ENCODE data around the gene TBPL1. TPM values are rescaled to one million over a fixed set of nuclear protein-coding genes. Genes with fewer than 3 reads are reported as not detected.
A peak's percentile ranks its signal among the peaks of the same experiment; 100 is the strongest.

Gene TBPL1
- total RNA-seq, 1 experiment from 2014 or later = 40.7 TPM

DNA sequence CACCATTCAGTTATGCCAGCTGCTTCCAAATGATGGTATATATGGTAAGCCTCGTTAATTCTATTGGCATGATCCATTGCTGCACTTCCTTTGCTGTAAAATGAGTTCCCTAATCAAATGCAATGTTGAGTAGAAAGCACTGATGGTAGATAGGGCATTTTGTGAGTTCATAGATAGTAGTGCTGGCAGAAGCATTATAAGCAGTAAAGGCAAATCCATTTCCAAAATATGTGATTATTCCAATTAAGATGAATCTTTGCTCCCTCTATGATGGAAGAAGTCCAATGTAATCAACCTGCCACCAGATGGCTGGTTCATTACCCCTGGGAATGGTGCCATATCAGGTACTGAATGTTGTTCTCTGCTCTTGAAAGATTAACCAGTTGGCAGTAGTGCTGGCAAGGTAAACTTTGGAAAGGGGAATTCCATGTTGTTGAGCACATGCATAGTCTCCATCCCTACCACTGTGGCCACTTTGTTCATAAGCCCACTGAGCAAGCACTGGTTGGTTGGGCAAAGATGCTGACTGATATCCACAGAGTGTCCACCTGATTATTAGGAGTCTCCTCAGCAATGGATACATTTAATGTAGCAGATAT is 5.6 kb upstream of the TBPL1 start:
- no peaks in the 10 kb centered on the region for H3K36me3 ChIP-seq
- H3K9me3 ChIP-seq = no peaks in the 10 kb centered on the region
- DNase-seq = no peak
- no peaks in the 10 kb centered on the region for H3K27me3 ChIP-seq
- H3K4me3 ChIP-seq = no peak overlapping the region

DNA sequence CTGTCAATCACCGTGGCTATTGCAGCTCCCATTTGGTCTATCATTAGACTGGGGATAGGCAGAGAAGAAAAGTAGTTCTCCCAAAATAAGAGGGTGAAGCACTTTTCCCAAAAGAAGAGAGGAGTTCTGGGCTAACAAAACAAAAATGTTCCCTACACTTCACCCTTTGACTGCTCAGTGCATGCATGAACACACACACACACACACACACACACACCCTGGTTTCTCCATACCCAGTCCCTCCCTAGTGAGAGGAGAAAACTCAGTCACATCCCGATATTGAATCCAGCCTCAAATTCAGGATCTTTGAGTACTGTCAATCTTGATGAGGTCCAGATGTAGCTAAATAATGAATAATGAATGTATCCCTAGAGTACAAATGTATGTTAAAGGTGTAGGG is 4.6 kb upstream of the TBPL1 start:
- H3K4me3 ChIP-seq = no peak overlapping the region
- H3K27me3 ChIP-seq = no peaks in the 10 kb centered on the region
- H3K9me3 ChIP-seq = no peaks in the 10 kb centered on the region
- no peaks in the 10 kb centered on the region for H3K36me3 ChIP-seq
- DNase-seq = no peak

DNA sequence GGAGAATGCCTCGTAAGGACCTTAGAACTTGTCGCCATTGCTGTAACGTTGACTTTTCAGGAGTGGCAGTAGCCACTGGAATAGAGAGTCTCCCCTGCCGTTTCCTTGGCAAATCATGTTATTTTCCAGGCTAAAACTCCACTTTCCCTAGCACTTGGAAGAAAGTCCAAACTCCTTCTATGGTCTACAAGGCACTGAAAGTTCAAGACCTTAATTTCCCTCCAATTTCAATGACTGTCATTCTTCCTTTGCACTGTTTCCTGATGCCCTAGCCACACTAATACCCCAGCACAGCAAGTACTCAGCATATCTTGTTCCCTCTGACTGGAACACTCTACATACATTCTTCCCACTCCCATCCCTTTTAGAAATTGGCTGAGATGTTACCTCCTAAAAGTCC is 1.8 kb upstream of the TBPL1 start:
- Histone ChIP-seq H3K27me3 (no peaks in the 10 kb centered on the region), H3K4me3 (peak overlapping the region; percentile 93), H3K9me3 (no peaks in the 10 kb centered on the region), H3K36me3 (no peaks in the 10 kb centered on the region)
- no peak for DNase-seq

DNA sequence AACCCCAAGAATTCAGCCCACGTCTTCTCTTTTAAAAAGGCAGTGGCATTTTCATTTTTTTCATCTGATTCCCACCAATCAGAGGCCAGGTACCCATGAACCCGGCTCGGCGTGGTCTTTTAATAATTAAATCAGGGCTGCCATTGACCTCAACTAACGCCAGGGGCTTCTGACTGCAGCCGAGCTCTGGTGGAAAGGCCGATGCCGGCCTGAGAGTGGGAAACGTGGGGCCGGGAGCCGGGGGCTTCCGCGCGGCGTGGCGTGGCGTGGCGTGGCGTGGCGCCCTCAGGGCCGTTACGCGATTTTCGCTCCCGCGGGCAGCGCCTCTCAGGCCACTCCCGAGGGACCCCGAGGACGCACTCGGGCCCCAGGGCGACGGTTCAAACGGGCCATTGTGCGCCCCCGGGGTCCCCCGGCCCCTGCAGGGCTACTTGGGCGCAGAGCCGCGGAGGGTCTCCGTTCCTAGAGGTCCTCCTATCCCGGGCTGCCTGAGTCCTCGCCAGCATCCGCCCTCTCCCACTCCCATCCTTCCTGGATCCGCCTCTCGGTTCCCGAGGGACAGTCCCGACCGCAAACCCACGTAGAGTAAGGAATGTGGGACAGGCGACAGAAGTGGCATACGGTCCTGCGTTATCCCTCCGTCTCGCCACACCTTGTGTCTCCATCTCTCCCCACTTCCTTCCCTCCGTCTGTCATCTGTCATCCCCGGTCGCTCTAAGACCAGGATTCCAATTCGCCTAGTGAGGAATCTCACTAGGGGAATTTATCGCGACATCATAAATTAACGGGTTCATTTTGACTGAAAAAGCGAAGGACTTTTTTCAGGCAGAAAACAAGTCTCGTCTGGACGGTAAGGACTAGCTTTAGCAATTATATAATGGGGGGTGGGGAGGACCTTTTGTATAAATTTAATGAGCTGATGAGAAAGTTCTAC is 876 bp upstream of the TBPL1 start:
- Histone ChIP-seq H3K9me3 (no peaks in the 10 kb centered on the region), H3K36me3 (no peaks in the 10 kb centered on the region; the same call in 1 of the 2 replicates), H3K27me3 (no peaks in the 10 kb centered on the region), H3K4me3 (peak overlapping the region; percentile 93)
- peak; percentile 54 for DNase-seq

DNA sequence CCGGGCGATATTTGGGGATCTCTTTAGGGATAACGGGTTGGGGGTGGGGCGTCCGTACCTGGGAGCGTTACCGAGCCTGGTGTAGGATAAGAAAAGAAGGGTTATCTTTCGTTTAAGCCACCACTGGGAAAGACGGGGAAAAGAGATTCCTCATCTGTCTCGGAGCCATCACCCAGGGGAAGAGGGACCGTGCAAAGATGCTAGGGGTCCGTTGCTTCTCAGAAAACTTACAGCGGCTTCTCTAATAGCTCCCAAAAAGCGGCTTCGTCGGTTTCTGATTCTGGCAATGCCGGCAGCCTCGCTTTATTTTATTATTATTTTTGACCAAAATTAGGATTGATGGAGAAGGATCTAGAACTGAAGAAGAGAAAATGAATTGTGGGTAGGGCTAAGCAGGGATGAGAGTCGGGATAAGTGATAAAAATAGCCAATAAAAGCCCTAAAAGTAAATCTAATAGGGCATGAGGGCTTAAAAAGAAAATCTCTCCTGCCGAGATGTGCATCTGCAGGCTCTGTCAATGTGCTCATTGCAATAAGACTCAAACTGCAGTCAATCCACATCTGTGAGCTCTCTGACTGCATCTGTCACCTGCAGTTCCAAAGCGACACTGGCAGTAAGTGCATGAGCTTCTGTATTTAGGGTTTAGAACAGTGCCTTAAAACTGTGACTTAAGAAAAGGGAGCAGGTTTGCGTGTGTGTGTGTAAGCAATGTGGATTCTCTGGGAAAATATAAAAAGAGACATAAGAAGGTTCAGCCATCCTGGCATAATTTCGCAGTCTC is 801 bp downstream of the TBPL1 start:
- Histone ChIP-seq H3K4me3 (peak overlapping the region; percentile 93), H3K27me3 (no peaks in the 10 kb centered on the region), H3K9me3 (no peaks in the 10 kb centered on the region), H3K36me3 (no peaks in the 10 kb centered on the region; the same call in 1 of the 2 replicates)
- DNase-seq = no peak

DNA sequence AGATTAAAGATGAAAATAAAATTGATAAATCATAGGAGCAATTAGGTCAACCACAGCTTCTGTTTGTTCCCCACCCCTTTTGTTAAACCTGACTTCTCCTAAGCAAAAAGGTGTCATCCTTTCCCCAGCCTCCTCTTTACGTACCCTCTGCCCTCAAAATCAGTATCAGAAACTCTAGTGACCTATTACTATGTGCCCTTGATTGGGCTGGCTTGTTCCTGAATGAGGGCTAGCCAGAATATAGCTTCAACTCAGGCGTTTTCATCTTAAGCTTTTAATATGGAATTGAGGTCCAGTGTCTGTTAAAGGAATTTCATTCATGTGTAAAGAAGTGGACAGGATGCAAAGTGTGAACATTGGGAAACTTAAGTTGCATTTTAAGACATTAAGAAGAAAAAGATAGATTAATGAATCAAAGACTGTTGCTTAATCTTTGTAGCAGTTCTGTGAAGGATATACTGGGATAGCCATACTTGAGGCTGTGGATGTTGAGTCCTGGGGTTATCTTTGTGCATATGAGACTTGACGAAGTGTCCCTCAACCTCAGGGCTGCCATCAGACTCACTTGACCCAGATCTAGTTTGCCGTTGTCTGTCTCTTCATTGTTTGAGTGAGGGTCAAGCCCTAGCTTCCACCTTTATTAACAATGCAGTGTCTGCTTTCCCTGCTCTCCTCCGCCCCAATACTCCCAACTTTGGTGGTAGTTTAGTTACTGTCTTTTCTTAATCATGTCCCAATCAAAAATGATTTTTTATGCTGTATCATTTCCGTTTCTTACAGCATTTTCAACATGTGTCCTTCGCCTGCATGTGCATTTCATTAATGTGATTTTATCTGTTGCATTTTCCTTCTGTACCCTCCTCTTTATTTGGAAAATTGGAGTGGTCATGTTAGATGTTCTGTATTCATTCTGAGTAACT is 1.9 kb downstream of the TBPL1 start:
- peak overlapping the region; percentile 93; the same call in 1 of the 2 replicates for H3K4me3 ChIP-seq
- no peaks in the 10 kb centered on the region; the same call in 1 of the 2 replicates for H3K36me3 ChIP-seq
- H3K27me3 ChIP-seq = no peaks in the 10 kb centered on the region

DNA sequence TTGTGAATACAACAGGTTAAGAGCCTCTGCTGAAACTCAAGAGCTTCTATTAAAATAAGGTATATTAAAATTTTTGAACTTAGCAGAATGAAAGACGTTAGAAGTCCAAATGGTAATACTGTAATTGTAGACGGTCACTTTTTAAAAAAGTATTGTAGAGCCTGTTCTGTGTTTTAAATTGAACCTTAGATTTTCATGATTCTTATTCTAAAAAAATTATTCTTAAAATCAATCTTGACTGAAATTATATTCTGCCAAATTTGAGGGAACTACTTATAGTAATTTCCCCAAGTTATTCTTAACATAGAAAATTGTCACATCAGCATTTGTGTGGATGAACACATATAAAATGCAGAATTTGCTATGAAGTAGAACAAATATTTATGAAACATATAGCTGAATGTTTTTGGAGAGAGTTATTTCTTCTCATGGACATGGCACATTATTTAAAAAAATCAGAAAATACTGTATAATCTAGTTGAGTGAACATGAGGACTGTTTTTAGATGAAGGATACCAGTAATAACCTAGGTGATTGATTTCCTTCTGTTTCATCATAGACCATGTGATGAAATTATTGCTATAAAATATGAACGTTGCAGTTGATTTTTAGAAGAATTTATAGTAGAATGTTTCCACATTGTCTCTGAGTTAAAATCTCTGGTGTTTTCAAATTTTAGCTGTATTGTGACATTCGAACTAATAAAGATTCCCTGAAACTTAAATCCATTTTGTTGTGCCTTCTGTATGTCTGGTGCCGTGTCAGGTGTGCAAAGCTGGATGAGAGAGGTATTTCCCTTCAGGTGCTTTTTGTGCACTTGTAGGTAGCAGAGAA is 2.8 kb downstream of the TBPL1 start:
- no peak for DNase-seq
- no peaks in the 10 kb centered on the region; the same call in 1 of the 2 replicates for H3K36me3 ChIP-seq
- H3K27me3 ChIP-seq = no peaks in the 10 kb centered on the region
- no peak overlapping the region for H3K4me3 ChIP-seq
- H3K9me3 ChIP-seq = no peaks in the 10 kb centered on the region

More for the DNA sequence above, 1.9 kb downstream of the TBPL1 start:
- H3K9me3 ChIP-seq = no peaks in the 10 kb centered on the region
- no peak for DNase-seq

DNA sequence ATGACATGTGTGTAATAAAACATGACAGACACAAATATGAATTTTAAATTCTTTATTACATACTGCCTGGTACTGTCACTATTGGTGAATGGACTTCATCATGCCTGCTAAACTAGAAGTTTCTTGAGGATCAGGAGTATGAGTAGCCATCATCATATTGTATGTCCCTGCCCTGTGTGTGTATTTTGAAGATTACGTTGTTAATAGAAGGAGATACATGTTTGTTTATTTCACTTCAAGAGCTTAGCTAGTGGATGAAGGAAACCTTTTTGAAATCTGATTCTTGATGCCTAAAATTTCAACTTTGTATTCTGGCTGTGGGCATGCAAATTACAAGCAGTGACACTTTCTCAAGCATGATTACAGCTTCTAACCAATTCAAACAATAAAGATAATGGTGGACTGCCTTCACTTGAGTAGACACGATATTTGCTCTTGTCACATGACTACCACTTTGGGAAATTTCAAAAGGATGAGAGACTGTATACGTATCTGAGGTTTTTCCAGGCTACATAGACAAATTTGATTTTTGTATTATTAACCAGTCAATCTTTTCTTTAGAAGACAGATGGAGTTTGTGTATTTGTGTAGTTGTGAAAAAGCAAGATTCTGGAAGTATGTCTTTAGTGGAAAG is 3.5 kb downstream of the TBPL1 start:
- Histone ChIP-seq H3K9me3 (no peaks in the 10 kb centered on the region), H3K27me3 (no peaks in the 10 kb centered on the region), H3K4me3 (no peak overlapping the region), H3K36me3 (no peaks in the 10 kb centered on the region; the same call in 1 of the 2 replicates)
- DNase-seq = no peak

DNA sequence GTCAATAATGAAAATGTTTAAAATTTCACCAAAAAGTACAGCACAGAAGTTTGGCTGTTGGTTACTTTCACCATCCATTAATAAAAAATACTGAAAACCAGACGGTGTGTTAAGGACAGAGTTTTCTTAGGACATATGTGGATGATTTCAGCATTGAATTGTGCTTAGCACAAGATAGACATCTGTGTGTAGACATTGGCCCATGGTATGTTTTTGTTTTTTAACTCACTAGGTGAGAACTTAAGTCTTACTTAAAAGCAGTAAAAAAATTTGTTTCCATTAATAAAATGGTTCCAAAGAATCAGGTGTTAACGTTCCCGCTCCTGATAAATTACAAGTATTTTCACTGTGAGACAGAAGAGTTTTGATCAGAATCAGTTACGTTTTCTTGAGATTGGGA is 4.2 kb downstream of the TBPL1 start:
- H3K9me3 ChIP-seq = no peaks in the 10 kb centered on the region
- no peaks in the 10 kb centered on the region; the same call in 1 of the 2 replicates for H3K36me3 ChIP-seq
- H3K27me3 ChIP-seq = no peaks in the 10 kb centered on the region
- no peak overlapping the region for H3K4me3 ChIP-seq
- no peak for DNase-seq

DNA sequence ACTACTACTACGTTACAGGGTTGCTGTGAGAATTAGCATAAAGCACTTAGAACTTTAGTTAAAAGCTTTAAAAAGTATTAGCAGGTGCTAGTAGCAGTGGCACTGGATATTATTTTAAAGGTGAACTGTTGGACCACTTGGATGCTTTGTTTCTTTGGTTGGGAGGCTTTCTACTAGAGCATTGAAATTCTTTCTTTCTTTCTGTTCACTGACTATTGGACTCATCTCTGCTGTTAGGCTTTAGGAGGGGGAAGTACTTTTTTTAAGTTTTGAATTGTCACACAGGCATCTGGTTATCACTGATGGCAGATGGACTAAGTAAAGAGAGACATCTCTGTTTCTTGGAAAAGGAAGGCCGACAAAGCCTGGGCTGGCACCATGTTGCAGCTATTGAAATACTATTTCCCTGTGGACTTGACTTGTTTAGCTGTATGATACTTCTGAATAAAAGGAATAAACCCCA is 4.8 kb downstream of the TBPL1 start:
- H3K4me3 ChIP-seq = no peak overlapping the region
- H3K27me3 ChIP-seq = no peaks in the 10 kb centered on the region
- no peaks in the 10 kb centered on the region; the same call in 1 of the 2 replicates for H3K36me3 ChIP-seq
- no peak for DNase-seq
- no peaks in the 10 kb centered on the region for H3K9me3 ChIP-seq

DNA sequence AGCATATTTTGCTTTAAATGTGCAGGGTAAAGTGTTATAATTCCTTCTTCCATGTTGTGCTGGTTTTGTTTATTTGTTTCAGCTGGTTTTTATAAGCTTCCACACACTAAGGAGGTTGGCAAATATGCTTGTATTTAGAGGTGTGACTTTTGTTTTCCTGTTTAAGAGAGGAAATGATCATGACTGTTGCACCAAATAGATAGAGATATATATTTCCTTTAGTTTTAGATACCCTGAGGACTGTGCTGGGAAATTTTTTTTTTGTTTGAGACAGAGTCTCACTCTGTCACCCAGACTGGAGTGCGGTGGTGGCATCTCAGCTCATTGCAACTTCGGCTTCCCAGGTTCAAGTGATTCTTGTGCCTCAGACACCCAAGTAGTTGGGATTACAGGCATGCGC is 5.8 kb downstream of the TBPL1 start:
- no peak for DNase-seq
- H3K36me3 ChIP-seq = no peaks in the 10 kb centered on the region; the same call in 1 of the 2 replicates
- H3K4me3 ChIP-seq = no peak overlapping the region
- no peaks in the 10 kb centered on the region for H3K27me3 ChIP-seq
- H3K9me3 ChIP-seq = no peaks in the 10 kb centered on the region

DNA sequence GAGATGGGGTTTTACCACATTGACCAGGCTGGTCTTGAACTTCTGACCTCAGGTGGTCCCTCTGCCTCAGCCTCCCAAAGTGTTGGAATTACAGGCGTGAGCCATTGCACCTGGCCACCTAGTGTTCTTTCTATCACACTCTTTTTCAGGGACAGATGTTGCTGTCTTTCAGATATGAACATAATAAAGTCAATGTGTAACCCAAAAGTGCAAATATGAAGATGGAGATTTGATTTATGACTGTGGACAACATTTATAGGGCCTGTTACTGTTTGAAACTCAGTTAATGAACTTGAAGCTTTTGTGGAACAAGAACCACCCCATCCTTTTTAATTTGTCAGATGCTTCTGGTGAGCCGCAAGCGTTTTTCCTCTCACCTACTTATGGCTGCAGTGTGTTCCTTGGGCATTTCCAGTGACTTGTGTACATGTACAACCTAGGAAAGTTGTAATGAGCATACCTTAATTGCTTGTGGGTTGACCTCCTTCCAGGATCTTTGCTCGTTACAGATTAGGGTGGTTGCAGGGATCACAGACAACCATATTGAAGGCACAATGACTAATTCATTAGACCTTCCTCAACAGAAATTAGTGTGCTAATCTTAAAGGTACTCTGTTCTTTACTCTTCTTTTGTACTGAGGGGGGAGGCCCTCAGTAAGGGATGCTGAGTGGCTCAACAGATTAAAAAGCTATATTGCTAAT is 6.8 kb downstream of the TBPL1 start:
- DNase-seq = no peak
- Histone ChIP-seq H3K9me3 (no peaks in the 10 kb centered on the region), H3K36me3 (peaks cover 4% of the 10 kb centered on the region; the same call in 1 of the 2 replicates), H3K27me3 (no peaks in the 10 kb centered on the region), H3K4me3 (no peak overlapping the region)

DNA sequence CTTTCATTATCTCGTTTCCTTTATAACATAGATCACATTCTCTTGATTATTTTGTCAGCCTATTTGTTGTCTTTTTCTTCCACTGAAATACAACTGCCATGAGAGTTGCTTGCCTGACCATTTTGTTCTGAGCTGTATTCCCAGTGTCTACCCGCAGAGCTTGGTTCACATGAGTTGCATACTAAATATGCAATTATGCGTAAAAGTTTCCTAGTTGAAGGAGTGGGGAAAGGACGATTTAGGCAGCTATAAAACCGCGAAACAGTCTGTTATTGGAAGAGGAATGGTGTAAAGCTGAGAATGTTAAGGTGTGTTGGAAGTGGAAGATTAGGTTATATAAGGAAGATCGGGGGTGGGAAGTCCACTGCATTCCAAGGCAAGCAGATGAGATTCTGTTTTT is 8.8 kb downstream of the TBPL1 start:
- DNase-seq = no peak
- Histone ChIP-seq H3K27me3 (no peaks in the 10 kb centered on the region), H3K36me3 (peaks cover 4% of the 10 kb centered on the region; the same call in 1 of the 2 replicates), H3K9me3 (no peaks in the 10 kb centered on the region), H3K4me3 (no peak overlapping the region)

DNA sequence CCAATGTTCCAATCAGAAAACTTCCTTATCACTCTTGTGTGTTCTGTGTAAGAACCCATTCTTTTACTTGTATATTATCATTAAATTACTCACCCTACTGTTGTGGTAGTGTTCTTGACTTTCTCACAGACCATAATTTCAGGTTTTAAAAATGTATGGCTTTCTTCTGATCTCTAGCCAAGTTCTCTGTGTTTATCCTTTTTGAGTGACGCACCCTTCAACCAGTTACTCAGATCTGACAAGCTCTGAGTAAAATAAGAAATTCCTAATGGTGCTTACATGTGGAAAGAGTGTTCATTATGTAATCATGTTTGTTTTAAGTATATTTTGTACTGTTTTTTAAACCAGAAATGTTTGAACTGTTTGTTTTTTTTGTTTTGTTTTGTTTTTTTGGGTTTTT is 11.0 kb downstream of the TBPL1 start:
- Histone ChIP-seq H3K4me3 (no peak overlapping the region), H3K27me3 (no peaks in the 10 kb centered on the region)
- DNase-seq = peak; percentile 20

More for the DNA sequence above, 11.0 kb downstream of the TBPL1 start:
- Histone ChIP-seq H3K36me3 (peaks cover 4% of the 10 kb centered on the region; the same call in 1 of the 2 replicates), H3K9me3 (no peaks in the 10 kb centered on the region)

All from MG63 (cell line).